Cardiac fibroblast (primary cell): ENCODE results near the gene C10orf90.

Source experiments
- DNase-seq, 2 donors: peaks; one replicate each; pipeline versions ENCODE4 v3.0.0 to v3.0.0-alpha.2; 2010; ENCODE audit warnings: low read depth in 2 of 2
- H3K4me3 ChIP-seq, 2 donors: replicated peaks in 1 of 2; 1 replicate in 1 of 2; 2 replicates in 1 of 2; pipeline ENCODE4 v1.5.1; 2011; ENCODE audit warnings: low read depth in 2 of 2, low read length in 2 of 2, mild to moderate bottlenecking in 2 of 2, moderate library complexity in 1 of 2
- TF ChIP-seq, protein P1 (sequence below): IDR thresholded peaks from one replicate; pipeline ENCODE4 v1.5.1; 2011; ENCODE audit warnings: low read depth, mild to moderate bottlenecking, low read length, inconsistent platforms

C10orf90 gene

DNA sequence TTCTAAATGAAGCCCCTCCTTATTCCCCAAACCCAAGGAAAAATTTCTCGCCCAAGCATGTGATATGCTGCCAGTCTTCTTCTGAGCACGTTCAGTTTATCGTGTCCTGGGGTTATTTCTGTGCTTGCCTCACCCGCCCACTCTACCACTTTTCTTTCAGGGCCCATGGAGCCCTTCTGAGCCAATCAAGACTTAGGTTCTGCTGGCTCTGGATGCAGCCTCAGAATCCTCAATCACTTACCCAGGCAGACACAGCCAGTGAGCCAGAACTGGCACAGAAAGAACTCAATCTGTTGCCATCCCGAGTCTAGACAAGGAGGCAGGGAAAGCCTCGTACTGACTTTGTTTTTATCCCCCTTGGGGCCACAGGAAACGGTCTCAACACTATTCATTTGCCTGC is 34.2 kb upstream of the C10orf90 start:
- peak in 1 of 2 donors; percentile 6 for DNase-seq
- H3K4me3 ChIP-seq = no peak overlapping the region
- TF ChIP-seq, protein P1, sequence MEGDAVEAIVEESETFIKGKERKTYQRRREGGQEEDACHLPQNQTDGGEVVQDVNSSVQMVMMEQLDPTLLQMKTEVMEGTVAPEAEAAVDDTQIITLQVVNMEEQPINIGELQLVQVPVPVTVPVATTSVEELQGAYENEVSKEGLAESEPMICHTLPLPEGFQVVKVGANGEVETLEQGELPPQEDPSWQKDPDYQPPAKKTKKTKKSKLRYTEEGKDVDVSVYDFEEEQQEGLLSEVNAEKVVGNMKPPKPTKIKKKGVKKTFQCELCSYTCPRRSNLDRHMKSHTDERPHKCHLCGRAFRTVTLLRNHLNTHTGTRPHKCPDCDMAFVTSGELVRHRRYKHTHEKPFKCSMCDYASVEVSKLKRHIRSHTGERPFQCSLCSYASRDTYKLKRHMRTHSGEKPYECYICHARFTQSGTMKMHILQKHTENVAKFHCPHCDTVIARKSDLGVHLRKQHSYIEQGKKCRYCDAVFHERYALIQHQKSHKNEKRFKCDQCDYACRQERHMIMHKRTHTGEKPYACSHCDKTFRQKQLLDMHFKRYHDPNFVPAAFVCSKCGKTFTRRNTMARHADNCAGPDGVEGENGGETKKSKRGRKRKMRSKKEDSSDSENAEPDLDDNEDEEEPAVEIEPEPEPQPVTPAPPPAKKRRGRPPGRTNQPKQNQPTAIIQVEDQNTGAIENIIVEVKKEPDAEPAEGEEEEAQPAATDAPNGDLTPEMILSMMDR = no peak

DNA sequence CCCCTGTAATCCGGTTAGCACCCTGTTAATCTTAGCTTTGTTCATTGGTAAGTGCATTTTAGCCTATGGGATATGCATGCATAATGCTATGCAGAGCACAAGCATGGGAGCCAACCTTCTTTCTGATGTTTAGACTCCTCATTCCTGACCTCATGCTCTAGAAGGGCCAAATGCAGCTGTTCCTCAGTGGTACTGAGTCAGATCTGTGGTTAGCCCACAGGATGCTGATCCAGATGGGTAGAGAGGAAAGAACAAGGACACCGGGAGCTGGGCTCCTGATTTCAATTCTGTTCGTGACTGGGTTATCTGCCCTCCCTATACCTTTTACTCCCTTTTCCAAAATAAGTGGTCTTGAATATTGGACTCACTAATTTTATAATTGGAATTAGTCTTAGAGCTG is 31.7 kb upstream of the C10orf90 start:
- TF ChIP-seq, protein P1 = no peak
- peak in 1 of 2 donors; percentile 69 for DNase-seq
- no peak overlapping the region for H3K4me3 ChIP-seq

DNA sequence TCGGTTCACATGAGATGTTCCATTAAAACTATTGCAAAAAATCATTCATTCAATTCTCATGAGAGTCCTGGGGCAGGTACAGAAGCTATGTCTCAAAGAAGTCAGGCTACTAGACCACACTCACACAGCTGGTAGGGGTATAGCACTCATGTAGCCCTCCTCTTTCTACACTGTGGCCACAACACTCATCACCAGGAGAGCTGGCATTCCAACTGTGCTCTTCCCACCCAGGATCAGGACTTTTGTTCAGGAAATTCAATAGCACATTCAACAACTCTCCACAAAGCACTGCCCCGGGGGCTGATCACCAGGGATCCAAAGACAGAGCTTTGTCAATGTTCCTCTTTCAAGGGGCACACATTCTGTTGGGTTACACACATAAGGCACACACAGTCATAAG is 31.0 kb upstream of the C10orf90 start:
- no peak for DNase-seq
- no peak overlapping the region for H3K4me3 ChIP-seq
- TF ChIP-seq, protein P1 = no peak

DNA sequence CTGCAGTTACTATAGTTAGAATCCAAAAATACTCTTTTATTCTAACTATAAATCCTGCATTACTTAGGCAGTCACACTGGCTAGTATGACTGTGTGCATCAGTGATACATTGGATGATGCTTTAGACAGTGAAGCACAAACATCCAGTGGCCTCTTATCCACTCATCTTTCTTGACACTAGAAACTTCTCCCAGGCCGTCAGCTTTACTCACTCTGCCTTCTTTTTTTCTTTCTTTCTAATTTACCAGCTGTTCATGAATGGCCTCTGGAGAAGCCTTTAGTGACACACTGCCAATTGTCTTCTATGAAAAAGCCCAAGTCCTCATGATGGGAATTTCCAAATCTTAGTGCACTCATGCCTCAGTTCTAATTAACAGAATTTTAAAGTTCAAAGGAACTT is 26.2 kb upstream of the C10orf90 start:
- H3K4me3 ChIP-seq = no peak overlapping the region
- DNase-seq = no peak
- TF ChIP-seq, protein P1 = no peak

DNA sequence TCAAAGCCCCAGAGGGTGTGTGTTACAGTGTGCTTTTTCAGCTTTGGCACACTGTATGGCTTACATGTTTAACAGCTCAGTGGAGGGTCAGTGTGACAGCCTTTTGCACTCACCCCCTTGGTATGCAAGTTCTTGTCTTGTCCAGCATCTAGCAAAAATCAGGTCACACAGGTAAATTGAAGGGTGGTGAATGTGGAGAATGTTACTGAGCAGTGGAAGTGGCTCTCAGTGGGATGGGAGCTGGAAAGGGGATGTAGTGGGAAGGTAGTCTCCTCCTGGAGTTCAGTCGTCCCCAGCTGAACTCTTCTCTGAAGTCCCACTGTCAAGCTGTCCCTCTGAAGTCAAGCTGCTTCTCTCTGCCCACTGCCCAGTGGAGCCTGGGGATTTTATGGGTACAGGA is 21.0 kb upstream of the C10orf90 start:
- TF ChIP-seq, protein P1 = no peak
- no peak for DNase-seq
- H3K4me3 ChIP-seq = no peak overlapping the region

DNA sequence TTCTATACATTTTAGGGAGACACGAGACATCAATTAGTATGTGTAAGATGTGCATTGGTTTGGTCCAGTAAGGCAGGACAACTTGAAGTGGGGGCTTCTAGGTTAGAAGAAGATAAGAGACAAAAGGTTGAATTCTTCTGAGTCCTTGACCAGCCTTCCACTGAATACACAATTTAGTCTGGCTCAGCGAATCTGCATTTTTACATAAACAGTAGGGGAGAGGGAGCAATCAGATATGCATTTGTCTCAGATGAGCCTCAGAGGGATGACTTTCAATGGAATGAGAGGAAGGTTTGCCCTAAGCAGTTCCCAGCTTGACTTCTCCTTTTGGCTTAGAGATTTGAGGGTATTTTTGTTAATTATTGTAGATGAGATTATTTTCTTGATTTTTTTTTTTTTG is 20.0 kb upstream of the C10orf90 start:
- no peak for DNase-seq
- no peak overlapping the region for H3K4me3 ChIP-seq
- TF ChIP-seq, protein P1 = no peak

DNA sequence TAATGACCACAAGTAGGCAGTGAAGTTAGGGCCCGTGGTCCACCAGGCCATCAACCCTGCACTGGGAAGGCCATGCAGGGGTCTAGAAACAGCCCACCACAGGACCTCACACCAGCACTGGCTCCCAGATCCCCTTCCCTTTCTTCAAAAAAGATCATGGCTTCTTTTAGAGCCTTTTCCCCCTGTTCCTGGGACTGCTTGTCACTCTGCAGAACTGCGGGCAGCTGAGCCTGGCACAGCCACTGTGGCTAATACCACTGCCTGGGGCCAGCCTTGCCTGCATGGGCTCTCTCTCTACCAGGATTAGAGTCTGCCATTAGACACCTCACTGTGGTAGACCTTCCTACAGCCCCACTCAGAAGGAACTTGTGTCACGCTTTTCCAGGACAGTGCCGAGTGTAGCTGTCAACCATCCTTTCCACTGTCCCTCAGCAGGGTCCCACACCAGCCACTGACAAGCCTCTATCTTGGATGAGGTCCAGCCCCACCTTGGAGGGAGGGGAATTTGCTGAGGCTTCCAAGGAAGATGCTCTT is 19.0 kb upstream of the C10orf90 start:
- DNase-seq = no peak
- TF ChIP-seq, protein P1 = no peak
- no peak overlapping the region for H3K4me3 ChIP-seq
